Hindlimb muscle (tissue), 1 donor: ENCODE data around the gene PRKG1. TPM values are rescaled to one million over a fixed set of nuclear protein-coding genes. Genes with fewer than 3 reads are reported as not detected.
"Not testable (repeated sequence)": the region's sequence is repeated elsewhere in the genome, so short reads cannot be mapped to it uniquely, and the experiment has no call there.

ENCODE experiments used
- DNase-seq: peaks from one replicate; pipeline ENCODE4 v3.0.0-alpha.2; 2013
- polyA plus RNA-seq: library from polyadenylated mRNA; unstranded; fragments of 120-200 nt; gene quantifications from one replicate; pipeline ENCODE4 v1.2.1, GENCODE V29; 2013; ENCODE audit not compliant: insufficient read length

The PRKG1 gene
- polyA plus RNA-seq, 1 donor: 35.5 TPM

DNA sequence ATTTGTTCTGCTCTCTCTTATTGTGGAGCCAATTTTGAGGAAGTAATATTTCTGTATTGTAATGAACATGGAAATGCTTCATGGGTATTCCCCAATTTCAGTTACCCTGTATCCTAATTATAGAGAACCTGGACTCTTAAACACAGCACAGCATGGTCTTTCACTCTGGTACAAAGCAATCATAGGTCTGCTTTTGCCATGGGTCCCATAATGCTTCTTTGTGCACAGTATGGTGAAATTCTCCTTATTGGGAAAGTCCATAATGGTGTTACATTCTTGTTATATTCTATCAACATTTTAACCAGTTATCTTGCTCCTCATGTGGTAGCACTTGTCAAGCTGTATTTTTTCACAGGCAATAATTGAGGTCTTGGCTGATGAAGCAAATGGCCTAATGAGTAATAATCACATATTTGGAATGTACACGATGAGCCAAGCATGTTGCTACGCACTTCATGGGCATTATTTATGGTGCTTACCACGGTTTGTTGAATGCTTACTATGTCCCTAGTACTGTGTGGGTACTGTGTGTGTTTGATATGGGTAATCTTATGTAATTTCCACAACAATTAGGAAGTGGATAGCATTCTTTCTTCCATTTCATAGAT, 42.9 kb downstream of the PRKG1 start:
- DNase-seq: no peak

DNA sequence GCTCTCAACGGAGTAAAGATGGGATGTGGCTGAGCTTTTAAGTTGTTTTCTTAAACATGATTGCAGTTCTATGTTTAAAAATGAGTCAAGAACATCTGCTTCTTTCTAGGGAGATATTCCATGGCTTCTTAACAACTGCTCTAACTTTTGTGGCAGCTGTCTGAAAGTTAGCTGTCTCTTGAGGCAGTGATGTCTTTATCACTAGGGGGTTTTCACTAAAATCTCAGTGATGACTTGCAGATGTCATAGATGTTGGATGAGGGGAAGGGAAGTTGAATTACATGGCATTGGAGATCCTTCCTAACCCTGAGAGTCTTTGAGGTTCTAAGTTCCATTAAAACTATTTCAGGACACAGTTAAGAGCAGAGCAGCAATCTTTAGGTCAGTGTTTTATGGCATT, 43.5 kb downstream of the PRKG1 start:
- peak; percentile 60 for DNase-seq

DNA sequence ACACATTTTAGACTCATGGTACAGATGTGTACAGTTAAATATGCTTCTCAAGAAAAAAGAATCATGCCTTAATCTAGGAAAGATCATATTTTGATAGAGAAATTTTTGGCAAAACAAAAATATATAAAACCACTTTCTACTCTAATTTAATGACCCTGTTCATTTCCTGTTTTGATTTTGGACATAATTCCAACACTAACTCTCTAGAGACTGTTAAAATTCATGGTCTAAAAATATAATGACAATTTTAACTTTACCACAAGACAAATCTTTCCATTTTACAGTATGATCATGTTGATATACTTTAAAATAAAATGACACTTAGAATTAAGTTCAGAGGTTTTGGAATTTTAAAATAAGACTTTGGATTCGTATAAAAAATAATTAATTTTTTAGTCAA, 45.2 kb downstream of the PRKG1 start:
- DNase-seq: no peak

DNA sequence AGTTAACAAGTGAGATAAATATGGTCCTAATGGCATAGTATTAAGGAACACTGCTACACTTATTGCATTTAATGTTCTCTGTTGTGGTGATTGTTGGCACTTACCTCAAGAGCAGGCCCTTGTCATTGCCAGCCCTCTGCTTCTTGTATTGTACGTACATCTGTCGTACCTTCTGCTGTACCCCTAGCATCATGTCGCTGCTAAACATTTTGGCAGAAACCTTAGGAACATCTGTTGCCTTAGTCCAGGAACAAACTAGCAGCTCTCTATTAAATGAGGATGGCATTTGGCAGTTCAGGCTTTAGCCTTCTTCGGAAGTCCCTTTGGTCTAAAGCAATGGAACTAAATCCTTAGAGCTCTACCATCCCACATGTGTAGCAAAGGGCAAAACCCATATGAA, 47.6 kb downstream of the PRKG1 start:
- DNase-seq: no peak

DNA sequence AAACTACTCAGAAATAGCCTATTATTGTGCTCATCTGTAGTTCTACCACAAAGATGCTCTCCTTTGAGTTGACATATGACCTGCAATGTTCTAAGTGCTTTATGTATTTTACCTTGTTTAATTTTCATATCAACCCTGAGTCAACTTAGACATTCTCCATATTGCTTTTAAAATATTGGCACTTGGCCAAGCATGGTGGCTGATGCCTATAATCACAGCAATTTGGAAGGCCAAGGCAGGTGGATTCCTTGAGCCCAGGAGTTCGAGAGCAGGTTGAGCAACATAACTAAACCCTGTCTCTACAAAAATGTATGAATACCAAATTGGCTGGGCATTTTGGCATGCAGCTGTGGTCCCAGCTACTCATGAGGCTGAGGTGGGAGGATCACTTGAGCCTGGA, 50.6 kb downstream of the PRKG1 start:
- DNase-seq: no peak

DNA sequence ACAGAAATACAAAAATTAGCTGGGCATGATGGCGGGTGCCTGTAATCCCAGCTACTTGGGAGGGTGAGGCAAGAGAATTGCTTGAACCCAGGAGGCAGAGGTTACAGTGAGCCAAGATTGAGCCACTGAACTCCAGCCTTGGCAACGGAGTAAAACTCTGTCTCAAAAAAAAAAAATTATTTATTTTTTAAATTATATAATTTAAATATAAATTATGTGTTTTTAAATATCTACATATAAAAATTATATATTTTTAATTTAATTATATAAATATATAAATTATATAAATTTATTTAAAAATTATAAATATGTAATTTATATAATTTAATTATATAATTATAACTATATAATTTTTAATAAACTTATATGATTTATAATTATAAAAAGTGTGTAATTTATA, 51.2 kb downstream of the PRKG1 start:
- no peak for DNase-seq

DNA sequence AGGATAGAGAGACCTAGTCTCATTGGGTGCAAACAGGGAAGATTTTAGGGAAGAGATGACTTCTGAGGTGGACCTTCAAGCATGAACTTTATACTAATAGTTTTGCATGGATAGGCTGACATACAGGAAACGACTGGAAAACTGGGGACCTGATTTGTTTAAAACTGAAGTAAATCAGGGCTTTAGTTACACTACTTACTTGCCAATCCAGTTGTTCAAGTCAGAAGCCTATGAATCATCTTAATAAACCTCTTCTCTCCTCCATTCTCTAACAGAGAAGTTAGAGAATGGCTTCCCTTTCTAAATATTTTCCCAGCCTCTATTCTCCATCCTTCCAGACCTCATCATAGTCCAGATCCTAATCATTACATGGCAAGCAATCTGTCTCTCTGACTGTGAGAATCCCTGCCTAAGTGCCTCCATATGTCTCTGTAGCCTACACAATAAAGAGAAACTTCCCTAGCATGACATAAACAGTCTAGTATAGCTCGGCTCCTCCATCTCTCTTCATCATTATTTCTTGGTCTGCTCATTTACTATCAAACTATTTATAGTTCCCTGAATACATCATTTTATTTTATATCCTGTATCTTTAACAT, 55.8 kb downstream of the PRKG1 start:
- no peak for DNase-seq

DNA sequence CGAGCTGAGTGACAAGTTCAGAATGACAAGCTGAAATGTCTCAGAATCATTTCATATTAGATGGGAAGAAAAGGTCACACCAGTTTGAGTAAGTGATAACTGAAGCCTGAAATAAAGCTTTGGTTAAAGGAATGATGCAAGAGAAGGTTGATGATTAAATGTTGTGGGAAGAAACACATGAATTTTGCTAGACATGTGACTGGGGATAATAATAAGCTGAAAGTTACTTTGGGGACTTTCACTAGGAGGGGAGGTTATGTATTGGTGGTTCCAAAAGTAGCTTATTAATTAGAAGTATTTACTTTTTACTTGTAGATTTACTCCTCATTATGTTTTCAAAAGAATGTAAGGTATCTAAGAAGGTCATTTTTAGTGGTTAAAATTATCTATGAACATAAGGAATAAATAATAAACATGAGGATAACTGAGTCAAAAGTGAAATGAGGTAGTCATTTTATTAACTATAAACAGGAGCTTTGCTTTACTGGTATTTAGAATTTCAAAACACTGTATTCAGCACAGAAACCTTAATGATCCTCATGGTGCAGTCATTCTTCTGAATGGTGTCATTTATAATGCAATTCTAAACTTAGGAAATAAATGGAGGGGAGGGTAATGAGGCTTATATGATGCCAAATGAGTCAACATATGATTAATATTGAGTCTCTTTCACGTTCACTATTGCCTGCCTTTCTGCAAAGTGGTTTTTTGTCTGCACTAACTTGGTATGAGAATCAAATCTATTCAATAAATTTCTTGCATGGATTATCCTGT, 63.7 kb downstream of the PRKG1 start:
- no peak for DNase-seq

DNA sequence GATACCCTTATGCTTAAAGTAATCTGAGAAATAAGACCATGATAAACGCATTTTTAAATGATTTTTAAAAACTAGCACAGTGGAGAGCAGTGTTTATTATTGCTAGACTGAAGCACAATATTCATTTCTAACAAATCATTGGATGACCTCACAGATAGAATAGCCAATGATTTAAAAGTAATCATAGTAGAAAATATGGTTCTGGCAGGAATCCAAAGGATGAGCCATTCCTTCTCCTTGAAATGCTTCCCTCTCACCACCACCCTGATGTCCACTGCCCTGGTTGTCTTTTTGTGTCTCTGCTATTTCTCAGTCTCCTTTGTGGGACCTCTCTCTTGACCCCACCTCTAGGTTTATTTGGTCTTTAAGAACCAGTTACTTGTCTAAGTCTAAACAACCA, 64.9 kb downstream of the PRKG1 start:
- no peak for DNase-seq

DNA sequence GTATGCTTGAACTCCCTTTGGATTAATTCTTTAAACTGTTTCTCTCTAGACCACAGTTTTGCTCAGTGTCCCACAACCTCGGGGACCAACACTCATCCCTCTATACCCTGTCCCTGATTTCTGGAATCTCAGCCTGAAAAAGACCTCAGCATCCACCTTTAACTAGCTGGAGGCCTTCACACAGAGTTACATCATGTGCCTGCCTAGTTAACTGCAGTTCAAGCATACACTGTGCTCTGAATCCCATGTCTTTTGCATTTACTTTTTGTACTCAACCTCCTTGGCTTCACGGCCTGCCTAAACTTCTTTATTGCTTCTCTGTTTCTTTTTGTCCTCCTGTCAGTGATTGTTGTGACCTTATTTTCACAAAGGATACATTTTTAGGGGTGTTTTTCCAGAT, 66.7 kb downstream of the PRKG1 start:
- no peak for DNase-seq

DNA sequence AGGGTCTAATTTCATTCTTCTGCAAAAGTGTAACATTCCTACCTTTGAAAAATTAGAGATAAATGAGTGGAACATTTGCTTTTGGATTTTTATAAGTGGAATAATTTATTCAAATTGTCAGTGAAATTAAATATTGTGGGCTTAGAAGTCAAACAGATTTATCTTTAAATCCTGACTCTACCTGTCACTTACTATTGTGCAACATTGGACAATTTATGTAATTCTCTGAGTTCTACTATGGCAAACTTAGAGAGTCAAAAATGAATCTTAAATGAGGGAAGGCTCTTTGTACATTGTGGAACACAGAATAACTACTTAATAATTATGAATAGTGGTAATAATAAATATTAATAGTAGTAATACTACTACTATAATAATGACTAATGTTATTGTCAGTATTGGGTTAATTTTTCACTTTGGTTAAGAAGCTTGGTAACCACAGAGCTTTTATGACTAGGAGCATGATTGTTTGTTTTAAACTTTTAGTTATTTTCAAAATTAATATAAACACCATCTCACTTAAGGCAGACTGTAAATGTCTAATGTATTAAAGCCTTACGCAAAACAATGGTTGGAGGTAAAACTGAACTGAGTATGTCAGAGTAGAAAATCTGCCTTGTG, 70.0 kb downstream of the PRKG1 start:
- no peak for DNase-seq

DNA sequence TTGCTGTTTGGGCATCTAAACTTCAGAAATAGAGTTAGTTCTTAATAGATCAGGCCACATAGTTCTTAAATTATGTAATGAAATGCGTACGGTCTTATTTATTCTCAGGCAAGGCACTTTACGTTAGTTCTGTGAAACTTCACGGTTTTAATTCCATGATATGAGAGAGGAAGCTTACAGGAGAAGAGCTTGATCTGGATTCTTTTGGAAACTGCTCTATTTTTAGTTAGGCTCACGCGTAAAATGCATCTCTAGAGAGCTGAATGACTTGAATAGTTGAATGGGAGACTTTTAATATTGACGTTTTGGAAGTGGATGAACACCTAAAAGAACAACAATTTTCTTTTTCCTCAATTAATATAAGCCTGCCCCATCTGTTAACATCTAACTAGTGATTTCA, 71.1 kb downstream of the PRKG1 start:
- DNase-seq: no peak

DNA sequence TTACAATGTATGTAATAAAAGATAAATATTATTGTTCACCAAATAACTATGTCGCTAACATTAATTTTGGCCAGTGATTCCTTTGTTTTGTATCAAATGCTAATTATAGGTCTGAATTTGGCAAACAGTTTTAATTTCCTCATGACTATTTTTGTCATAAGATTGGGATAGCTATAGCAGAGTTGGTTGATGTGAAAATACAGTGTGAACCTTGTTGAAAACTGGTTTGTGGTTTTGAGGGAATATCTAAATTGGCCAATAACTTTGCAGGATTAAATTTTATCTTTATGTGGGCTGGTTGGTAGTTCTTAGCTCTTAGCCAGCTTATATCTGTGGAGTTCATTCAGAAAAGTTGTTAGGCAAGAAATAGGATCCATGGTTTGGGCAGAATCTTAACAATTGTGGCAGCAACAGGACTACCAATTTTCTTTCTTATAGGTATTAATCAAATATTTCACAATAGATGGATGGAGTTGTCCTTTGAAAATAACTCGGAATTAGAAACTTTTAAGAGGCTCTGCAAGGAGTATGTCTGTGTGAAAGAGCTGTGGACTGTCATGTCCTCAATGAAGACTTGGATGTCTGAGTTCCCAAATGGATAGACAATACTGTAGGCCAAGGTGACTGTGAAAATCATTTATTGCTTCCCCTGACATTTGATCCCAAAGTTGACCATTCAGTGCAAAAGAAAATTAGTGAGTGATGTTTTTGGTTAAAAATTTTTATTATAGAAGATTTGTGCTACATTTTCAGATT, 73.5 kb downstream of the PRKG1 start:
- DNase-seq: no peak

DNA sequence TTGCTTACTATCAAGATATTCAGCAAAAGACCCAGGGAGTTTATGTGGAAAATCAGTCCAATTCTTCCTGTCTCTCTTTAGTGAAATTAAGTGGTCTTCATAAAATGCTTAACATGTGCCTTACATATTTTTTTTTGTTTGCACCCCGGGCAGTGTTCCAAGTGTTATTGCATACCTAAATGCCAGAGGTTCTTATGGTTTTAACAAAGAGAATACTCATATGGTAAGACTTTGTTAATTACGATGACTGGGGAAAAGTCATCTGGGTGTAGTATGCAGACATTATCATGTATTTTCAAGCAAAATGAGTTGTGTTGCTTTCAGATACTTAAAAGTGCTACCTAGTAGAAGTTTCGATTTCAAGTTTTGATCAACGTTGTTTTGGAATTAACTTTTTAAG, 82.6 kb downstream of the PRKG1 start:
- no peak for DNase-seq

DNA sequence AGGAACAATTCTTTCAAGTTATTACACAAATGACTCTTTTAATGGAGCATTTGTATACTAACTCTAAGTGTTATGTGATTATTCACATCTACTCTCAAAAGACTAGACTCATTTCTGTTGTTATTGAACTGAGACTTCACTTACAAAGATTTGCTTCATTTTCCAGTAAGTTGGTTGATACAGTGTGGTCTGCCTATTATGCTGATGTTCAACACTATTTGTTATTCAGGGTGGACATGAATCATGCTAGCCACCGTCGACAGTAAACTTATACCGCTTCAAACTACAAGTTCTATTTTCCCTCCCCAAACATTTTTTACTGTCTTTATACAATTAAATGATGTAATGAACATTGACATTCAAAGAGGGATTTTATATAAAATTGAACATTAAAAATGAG, 84.5 kb downstream of the PRKG1 start:
- DNase-seq: no peak

DNA sequence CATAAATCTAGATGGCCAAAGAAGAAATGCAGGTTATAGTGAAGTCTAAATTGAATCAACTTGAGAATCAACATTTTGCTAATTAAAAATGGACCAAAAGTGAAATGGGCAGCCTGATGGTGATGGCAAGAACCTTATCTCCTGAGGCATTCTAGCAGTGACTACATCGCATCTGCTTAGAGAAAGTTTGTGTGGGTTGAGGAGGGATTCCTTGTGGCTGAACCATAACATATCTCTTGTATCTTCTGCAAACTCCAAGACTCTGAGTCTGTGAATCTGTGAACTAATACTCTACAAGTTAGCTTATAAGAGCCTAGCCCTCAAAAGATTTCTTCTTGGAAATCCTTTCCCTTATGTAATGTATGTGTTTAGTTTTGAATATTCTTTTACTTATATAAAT, 85.6 kb downstream of the PRKG1 start:
- DNase-seq: no peak

DNA sequence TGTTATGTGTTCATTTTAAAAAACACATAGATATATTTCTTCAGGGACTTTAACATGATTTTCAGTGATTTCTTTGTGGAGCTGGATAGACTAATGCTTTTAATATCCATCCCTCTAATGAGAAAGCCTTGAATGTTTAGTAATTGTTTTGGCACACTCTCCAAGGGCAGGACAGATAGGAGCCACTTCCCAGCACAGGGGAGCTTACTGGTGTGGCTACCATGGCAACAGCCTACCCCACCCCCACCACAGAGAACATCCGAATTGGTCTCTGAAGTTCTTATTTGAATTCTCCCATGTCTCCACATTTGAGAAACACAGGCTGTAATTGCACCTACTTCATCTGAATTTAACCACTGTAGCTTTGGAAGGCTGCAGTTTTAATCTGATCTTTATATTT, 87.7 kb downstream of the PRKG1 start:
- DNase-seq: no peak

DNA sequence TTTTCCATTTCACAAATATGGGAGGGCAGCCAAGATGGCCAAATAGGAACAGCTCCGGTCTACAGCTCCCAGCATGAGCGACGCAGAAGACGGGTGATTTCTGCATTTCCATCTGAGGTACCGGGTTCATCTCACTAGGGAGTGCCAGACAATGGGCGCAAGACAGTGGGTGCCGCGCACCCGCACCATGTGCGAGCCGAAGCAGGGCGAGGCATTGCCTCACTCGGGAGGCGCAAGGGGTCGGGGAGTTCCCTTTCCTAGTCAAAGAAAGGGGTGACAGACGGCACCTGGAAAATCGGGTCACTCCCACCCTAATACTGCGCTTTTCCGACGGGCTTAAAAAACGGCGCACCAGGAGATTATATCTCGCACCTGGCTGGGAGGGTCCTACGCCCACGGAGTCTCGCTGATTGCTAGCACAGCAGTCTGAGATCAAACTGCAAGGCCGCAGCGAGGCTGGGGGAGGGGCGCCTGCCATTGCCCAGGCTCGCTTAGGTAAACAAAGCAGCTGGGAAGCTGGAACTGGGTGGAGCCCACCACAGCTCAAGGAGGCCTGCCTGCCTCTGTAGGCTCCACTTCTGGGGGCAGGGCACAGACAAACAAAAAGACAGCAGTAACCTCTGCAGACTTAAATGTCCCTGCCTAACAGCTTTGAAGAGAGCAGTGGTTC, 89.2 kb downstream of the PRKG1 start:
- not testable (repeated sequence) for DNase-seq

DNA sequence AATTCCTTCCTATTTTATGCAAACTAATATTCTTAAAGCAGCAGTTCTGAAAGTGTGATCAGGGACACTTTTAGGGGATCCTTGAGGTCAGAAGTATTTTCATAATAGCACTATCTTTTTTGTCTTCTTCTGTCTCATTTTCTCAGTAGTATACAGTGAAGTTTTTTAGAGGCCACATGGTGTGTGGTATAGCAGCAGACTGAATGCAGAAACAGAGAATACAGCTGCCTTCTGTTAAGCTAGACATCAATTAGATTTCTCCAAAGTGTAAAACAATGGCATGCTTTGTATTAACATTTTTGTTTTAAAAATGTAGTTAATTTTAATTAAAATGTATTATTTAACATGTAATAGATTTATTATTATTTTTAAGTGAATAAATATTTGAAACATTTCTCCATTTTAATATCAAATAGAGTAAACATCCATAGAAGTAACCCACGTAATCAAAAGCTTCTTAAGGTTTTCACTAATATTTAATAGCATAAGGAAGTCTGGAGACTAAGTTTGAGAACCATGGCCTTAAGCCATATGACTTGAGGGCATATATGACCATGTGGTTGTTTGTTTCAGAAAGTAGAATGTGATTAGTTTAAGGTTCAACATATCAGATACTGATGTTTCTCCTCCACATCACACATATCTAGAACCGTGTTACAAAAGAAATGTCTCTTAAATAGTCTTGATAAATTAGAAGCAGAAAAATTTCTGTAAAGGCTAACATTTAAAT, 94.0 kb downstream of the PRKG1 start:
- DNase-seq: no peak

DNA sequence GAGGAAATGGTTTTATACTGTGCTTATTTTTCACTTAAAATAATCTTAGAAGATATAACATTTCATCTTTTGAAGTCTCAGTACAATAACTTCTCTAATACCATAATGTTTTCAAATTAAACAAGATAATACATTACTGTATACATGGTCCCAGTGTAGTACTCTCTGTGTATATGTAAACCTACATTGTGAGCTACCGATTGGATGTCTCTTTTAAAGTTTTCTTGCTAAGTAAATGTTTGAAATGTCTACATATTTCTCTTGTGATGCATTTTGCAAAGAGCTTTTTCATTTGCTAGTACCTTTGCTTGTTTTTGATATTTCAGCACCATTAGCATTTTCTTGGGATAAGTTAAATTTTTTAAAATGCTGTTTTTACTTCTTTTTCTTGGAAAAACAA, 94.8 kb downstream of the PRKG1 start:
- DNase-seq: no peak

DNA sequence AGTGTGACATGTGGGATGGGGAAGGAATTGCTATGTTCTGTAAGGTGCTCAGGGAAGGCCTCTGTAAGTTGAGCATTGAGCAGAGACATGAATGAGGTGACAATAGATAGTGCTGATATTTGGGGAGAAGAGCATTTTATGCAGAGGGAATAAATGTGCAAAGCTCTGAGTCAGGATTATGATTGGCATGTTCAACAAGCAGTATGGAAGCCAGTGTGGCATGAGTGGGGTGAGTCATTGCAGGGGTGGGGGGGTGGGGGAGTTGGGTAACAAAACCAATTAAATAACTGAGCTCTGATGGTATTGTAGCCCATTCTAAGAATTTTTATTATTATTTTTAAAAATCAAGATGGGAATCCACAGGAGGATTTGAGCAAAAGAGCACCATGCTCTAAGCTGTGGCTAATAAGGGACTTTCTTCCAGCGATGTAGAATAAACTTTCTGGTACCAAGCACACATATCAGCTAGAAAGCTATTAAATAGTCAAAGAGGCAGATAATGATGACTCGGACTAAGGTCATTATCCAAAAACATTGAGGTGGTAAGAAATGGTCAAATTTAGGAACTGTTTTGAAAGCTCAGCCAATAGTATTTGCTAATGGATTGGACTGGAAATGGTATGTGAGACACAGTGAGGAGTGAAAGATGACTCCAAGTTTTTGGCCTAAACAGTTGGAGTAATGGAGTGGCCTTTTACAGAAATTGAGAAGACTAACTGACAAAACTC, 96.4 kb downstream of the PRKG1 start:
- no peak for DNase-seq
